Smooth muscle cell (in vitro differentiated cells): Measurements from ENCODE around the gene MACROD1. TPM values are rescaled to one million over a fixed set of nuclear protein-coding genes. Genes with fewer than 3 reads are reported as not detected.

Source experiments
- DNase-seq: peaks from one replicate; lab custom pipeline; 2025; ENCODE audit not compliant: unreplicated experiment; lab: John Stamatoyannopoulos, UW
- H2AFZ ChIP-seq: fragments of 200-600 bp; sonication (generic); 2 replicates; pipeline ENCODE4 v1.6.0; 2016; ENCODE audit warnings: antibody characterized with exemption, low read depth, mild to moderate bottlenecking
- H3F3A ChIP-seq: fragments of 200-600 bp; sonication (generic); 2 replicates; pipeline ENCODE4 v1.6.0; 2017; ENCODE audit warnings: antibody characterized with exemption, low read depth
- H3K27ac ChIP-seq: fragments of 200-600 bp; sonication (generic); 2 replicates; pipeline ENCODE4 v1.5.1; 2016; ENCODE audit warnings: low read depth, mild to moderate bottlenecking
- H3K27me3 ChIP-seq: fragments of 200-600 bp; sonication (generic); 2 replicates; pipeline ENCODE4 v1.6.1; 2016; ENCODE audit warnings: low read depth, mild to moderate bottlenecking
- H3K36me3 ChIP-seq: fragments of 200-600 bp; sonication (generic); 2 replicates; pipeline ENCODE4 v1.5.1; 2016; ENCODE audit warnings: low read depth
- H3K4me1 ChIP-seq: fragments of 200-600 bp; sonication (generic); 2 replicates; pipeline ENCODE4 v1.5.1; 2016; ENCODE audit warnings: low read depth
- H3K4me2 ChIP-seq: fragments of 200-600 bp; sonication (generic); 2 replicates; pipeline ENCODE4 v1.6.0; 2016; ENCODE audit warnings: mild to moderate bottlenecking
- H3K4me3 ChIP-seq: fragments of 200-600 bp; sonication (generic); 2 replicates; pipeline ENCODE4 v1.5.1; 2016; ENCODE audit warnings: mild to moderate bottlenecking
- H3K79me2 ChIP-seq: fragments of 200-600 bp; sonication (generic); 2 replicates; pipeline ENCODE4 v1.6.0; 2016; ENCODE audit warnings: low read depth, mild to moderate bottlenecking
- H3K9ac ChIP-seq: fragments of 200-600 bp; sonication (generic); 2 replicates; pipeline ENCODE4 v1.6.0; 2016; ENCODE audit warnings: low read depth
- H3K9me3 ChIP-seq: fragments of 200-600 bp; sonication (generic); replicated peaks from 2 replicates; pipeline ENCODE4 v1.5.1; 2016; ENCODE audit warnings: low read depth
- H4K20me1 ChIP-seq: fragments of 200-600 bp; sonication (generic); 2 replicates; pipeline ENCODE4 v1.6.0; 2016; ENCODE audit warnings: low read depth
- CTCF ChIP-seq: fragments of 200-600 bp; sonication (generic); IDR thresholded peaks from 2 replicates; pipeline ENCODE4 v1.5.1; 2017; ENCODE audit warnings: borderline replicate concordance, mild to moderate bottlenecking, antibody characterized with exemption; ENCODE audit not compliant: insufficient read depth, poor library complexity, severe bottlenecking
- WGBS: methylation state at CpG from one replicate; pipeline ENCODE4 v1.1.7; 2016; ENCODE audit warnings: low lambda C conversion rate; 5-methylcytosine and 5-hydroxymethylcytosine counted together
- polyA plus RNA-seq: library from polyadenylated mRNA; unstranded; fragments of >200 nt; fragmentation: Nextera tagmentation; extraction: Ambion mirVana; gene quantifications from 2 replicates; pipeline ENCODE4 v1.2.1, GENCODE V29; 2016
- total RNA-seq: library from RNA; depleted of rRNA; stranded (reverse); fragments of >200 nt; gene quantifications from 2 replicates; pipeline ENCODE4 v1.2.3, GENCODE V29; 2014

Gene MACROD1
- total and polyA plus RNA-seq, 2 experiments from 2014 or later, result 9.2 to 32.6 TPM

GRCh38 chr11:64097468-64098317, 68.2 kb downstream of the MACROD1 start:
- Histone ChIP-seq H3K9ac (no peak overlapping the region), H3K4me3 (no peak overlapping the region), H3K9me3 (no peaks in the 10 kb centered on the region), H3K36me3 (no peaks in the 10 kb centered on the region), H4K20me1 (peaks cover 34% of the 10 kb centered on the region), H3F3A (peaks cover 6% of the 10 kb centered on the region), H3K27me3 (peaks cover 4% of the 10 kb centered on the region), H3K4me2 (no peak overlapping the region), H2AFZ (no peak overlapping the region), H3K4me1 (peaks cover 24% of the 10 kb centered on the region), H3K79me2 (no peaks in the 10 kb centered on the region), H3K27ac (no peak overlapping the region)
- no peak for DNase-seq
- 59% methylated on average over 25 of the region's 25 CpGs for WGBS
- no peak for TF ChIP-seq CTCF

- Histone ChIP-seq H3K9ac (no peak overlapping the region), H2AFZ (no peak overlapping the region), H3K27me3 (peaks cover 4% of the 10 kb centered on the region)
Measured at GRCh38 chr11:64096835-64097234, 69.1 kb downstream of the MACROD1 start.

GRCh38 chr11:64095949-64096348, 70.0 kb downstream of the MACROD1 start:
- Histone ChIP-seq H3K36me3 (no peaks in the 10 kb centered on the region), H3K9ac (no peak overlapping the region), H4K20me1 (peaks cover 24% of the 10 kb centered on the region), H3K79me2 (no peaks in the 10 kb centered on the region), H3K4me2 (no peak overlapping the region), H3K4me1 (peaks cover 30% of the 10 kb centered on the region), H2AFZ (no peak overlapping the region), H3F3A (peaks cover 6% of the 10 kb centered on the region), H3K27me3 (peaks cover 4% of the 10 kb centered on the region), H3K27ac (no peak overlapping the region), H3K4me3 (no peak overlapping the region), H3K9me3 (no peaks in the 10 kb centered on the region)
- no peak for TF ChIP-seq CTCF
- WGBS, result 89% methylated on average over 14 of the region's 14 CpGs
- DNase-seq, result no peak

More at GRCh38 chr11:64096835-64097234, 69.1 kb downstream of the MACROD1 start:
- Histone ChIP-seq H3K79me2 (no peaks in the 10 kb centered on the region), H4K20me1 (peaks cover 32% of the 10 kb centered on the region), H3K9me3 (no peaks in the 10 kb centered on the region), H3K4me1 (peaks cover 27% of the 10 kb centered on the region), H3K36me3 (no peaks in the 10 kb centered on the region), H3F3A (peaks cover 6% of the 10 kb centered on the region), H3K4me3 (no peak overlapping the region), H3K4me2 (no peak overlapping the region), H3K27ac (no peak overlapping the region)
- WGBS, result 92% methylated on average over 13 of the region's 13 CpGs
- DNase-seq, result no peak
- no peak for TF ChIP-seq CTCF
